ENCODE data around the gene SMIM23.

- TF ChIP-seq, protein P1, sequence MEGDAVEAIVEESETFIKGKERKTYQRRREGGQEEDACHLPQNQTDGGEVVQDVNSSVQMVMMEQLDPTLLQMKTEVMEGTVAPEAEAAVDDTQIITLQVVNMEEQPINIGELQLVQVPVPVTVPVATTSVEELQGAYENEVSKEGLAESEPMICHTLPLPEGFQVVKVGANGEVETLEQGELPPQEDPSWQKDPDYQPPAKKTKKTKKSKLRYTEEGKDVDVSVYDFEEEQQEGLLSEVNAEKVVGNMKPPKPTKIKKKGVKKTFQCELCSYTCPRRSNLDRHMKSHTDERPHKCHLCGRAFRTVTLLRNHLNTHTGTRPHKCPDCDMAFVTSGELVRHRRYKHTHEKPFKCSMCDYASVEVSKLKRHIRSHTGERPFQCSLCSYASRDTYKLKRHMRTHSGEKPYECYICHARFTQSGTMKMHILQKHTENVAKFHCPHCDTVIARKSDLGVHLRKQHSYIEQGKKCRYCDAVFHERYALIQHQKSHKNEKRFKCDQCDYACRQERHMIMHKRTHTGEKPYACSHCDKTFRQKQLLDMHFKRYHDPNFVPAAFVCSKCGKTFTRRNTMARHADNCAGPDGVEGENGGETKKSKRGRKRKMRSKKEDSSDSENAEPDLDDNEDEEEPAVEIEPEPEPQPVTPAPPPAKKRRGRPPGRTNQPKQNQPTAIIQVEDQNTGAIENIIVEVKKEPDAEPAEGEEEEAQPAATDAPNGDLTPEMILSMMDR (IDR thresholded peaks at IDR 0.05) = no peak
- TF ChIP-seq EP300 (IDR thresholded peaks at IDR 0.05) (no peak), POLR2AphosphoS5 (IDR thresholded peaks at IDR 0.05) (no peak)
Measured at GRCh38 chr5:171808951-171809350, 23.3 kb downstream of the SMIM23 start.

Data from stomach (tissue), 4 donors.